ENCODE data around the gene PDGFB.

DNA sequence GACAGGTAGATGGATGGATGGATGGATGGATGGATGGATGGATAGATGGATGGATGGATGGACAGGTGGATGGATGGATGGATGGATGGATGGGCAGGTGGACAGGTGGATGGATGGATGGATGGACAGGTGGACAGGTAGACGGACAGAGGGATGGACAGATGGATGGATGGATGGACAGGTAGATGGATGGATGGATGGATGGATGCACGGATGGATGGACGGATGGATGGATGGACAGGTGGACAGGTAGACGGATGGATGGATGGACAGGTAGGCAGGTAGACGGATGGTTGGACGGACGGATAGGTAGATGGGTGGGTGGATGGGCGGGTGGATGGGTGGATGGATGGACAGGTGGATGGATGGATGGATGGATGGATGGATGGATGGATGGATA, 24.3 kb downstream of the PDGFB start:
- no peak for TF ChIP-seq FOXP2 (optimal IDR thresholded peaks at IDR 0.05; ENCODE audit: borderline replicate concordance, extremely low read depth, extremely low read length, insufficient read depth)
- no peak for TF ChIP-seq SIN3A (IDR thresholded peaks at IDR 0.05; ENCODE audit: borderline replicate concordance, insufficient read depth, low read length)
- no peak for TF ChIP-seq TAF1 (IDR thresholded peaks at IDR 0.05; ENCODE audit: borderline replicate concordance, insufficient read depth, low read length)
- no peak for TF ChIP-seq POLR2AphosphoS5 (IDR thresholded peaks at IDR 0.05; ENCODE audit: low read depth, low read length)
